Measurements from ENCODE around the gene FAM149A.
A peak's percentile ranks its signal among the peaks of the same experiment; 100 is the strongest.

The FAM149A gene

DNA sequence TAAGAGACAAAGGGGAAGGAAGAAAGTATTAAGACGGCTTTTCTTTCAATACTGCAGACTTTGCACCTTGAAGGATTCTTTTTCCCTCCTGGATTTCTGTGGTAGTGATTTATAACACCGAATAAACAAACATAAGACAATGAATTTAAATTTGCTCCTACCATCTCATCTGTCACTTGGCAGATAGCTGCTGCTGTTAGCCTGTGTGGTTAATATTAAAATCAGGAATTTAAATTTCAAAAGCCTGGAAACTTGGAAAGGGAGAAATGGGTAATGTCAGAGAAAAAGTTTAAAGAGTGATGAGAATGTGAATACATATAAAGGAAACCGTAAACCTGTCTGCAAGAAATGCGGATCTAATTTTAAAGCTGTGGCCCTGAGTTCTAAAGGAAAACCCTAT, 3.4 kb downstream of the FAM149A start:
- DNase-seq: no peak

DNA sequence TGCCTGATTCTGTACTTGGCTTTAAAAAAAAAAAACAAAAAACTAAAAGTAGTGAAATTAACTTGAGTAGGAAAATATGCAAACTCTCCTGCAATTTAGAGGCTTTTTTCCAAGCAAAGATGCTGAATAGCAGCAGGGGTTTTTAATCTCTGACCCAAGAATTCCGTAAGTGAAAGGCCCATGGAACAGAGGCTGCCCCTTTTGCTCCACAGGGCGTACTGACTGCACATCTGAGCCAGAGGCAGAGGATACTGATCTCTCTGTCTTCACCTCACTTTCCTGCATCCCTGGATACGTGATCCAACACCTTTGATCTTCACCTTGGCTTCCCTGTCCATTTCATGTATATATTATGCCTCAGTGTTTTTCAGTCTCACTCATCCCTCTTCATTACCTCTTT, 3.9 kb downstream of the FAM149A start:
- no peak for DNase-seq

DNA sequence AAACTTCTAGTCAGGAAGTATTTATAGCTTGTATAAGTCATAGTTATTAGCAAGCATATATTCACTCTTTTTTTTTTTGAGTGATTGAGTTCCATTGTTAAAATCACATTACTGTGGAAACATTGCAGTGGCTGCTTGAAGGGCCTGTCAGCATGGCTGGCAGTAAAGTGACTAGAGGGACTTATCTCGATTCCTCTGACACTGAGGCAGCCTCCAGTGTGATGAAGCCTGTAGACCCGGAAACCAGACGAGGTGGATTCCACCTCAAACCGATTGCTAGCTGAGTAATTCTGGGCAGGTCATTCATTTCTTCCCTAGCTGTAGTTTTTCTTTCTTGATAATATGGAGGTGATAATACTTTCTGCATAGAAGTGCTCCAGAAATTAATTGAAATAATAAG, 4.7 kb downstream of the FAM149A start:
- DNase-seq: no peak

DNA sequence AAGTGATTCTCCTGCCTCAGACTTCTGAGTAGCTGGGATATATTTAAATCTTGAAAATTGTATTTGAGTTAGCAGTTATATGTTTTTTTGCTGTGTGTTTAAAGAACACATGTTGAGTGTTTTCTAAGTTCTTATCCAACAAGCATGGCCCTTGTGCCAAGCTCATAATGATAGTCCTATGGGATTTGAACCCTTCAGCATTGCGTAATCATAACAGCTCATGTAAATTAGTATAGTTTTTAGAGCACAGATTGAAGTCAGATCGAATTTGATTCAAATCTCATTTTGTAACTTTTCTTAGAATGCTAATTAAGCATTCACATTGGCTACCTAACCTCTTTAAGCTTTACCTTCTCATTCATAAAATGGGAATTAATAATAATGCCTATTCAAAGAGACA, 12.2 kb downstream of the FAM149A start:
- DNase-seq: no peak

DNA sequence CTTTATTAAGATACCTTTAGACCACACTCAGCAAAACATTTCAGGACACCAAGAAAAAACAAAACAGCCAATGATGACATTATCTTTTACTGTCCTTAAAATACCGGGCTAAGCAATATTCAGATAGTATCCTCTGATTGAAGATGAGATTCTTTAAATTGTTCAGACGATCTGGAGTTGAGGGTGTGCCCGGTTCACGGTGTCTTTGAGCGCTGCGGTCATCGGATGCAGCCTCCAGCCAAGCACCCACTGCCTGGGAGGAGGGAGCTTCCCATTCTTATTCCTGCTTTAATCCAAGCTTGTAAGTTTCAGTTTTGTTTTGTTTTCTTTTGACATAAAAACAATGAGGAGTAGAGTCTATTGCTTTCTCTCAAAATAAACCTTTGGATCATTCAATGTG, 14.1 kb downstream of the FAM149A start:
- no peak for DNase-seq

DNA sequence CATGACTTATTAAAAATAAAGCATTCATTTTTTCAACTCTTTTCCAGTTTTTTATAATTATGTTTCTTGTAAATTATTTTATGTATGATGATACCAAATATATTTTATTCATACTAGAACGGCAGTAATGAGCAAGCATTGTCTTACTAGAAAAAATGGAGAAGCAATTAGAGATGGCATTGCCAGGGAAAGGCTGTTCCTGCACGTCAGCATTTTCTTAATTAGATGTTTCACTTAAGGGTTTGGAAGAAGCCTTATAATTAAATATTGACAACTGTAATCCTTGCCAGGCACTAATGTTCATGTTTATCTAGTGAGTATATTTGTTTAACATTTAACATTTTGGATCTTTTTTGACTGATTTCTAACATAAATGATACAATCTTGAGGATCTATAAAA, 16.6 kb downstream of the FAM149A start:
- DNase-seq: peak; percentile 39

DNA sequence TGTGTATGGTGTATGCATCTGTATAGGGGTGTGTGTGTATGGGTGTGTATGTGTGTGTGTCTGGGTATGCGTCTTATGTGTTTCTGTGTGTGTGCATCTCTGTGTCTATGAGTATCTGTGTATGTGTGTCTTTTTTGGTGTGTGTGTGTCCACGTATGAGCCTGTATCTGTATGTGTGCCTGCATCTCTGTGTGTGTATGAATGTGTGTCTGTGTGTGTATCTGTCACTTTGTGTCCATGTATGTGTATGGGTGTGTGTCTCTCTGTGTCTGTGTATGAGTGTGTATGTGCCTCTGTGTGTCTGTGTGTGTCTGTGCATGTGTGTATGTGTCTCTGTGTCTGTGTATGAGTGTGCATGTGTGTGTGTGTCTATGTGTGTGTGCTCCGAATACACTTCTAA, 24.3 kb downstream of the FAM149A start:
- DNase-seq: no peak

DNA sequence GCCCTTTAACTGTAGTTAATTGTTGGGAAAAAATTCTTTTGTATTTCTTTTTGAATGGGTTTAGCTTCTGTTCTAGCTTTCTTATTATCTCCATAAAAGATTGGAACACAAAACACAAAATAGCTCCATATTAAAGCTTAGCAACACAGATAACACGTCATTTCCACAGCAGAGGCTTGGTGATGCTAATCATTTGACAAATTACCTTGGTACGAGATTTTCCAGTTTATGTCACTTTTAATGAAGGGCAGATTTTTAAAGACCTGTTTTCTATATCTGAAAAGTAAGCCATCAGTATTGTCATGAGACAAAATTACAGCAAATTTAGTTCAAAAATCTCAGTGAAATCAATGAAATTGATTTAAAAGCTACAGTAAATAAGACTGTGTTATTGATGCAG, 27.4 kb downstream of the FAM149A start:
- DNase-seq: no peak

DNA sequence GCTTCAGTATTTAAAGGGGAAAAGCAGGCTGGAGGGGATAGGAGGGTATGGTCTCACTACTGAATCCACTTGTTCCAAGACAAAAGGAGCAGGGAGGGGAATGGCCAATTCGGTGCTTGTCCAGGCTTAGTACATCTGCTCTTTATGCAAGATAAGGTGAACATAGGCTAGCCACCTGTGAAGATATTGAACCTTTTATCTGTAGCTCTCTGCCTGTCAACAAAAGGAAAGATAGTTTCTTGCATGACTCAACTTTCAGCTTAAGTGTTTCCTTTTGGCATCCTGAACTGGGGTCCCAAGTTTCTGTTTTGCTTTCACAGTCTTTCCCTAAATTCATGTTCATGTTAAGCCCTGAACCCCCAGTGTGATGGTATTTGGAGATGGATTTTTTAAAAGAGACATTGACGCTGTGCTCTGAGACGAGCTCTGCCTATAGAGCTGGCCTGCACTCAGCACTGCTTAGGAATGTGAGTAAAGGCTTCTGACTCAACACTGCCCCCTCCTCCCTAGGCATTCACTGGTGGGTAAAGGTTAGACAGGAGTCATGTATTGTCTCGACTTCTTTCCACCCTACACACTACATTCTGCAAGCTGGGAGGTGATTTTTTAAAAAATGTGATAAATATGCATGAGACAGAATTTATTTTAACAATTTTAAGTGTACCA, 28.2 kb downstream of the FAM149A start:
- DNase-seq: no peak

DNA sequence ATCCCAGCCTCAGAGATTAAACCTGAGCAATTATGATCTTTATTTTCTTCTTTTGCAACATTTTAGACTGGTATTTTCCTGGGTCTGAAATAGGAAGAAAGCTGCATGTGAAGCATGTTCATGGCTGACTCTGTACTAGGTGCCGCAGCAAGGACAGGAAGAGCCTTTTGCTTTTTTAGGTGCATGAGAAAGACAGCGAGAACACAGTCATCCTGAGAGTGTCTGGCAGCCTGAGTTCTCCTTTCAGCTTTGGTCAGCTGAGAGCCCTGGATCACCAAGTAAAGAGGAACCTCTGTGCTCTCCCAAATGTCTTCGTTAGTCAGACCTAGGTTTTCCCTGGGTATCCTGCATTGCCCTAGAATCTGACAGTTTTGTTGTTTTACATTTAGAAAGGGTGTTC, 29.8 kb downstream of the FAM149A start:
- no peak for DNase-seq

DNA sequence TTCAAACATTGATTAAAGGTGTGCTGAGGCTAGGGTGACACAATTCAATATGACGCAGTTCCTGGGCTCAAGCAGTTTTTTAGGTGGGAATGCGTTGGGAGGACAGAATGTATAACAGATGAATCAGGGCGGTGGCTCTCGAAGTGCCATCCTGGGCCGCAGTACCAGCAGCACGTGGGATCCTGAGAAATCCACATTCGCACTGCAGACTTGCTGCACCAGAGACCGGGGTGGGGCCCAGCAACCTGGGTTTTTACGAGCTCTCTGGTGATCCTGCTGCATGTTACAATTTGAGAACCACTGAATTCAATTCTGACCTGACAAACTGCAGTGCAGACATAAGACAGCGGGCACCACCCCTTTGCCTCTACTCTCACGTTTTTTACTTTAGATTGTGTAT, 30.4 kb downstream of the FAM149A start:
- DNase-seq: no peak

DNA sequence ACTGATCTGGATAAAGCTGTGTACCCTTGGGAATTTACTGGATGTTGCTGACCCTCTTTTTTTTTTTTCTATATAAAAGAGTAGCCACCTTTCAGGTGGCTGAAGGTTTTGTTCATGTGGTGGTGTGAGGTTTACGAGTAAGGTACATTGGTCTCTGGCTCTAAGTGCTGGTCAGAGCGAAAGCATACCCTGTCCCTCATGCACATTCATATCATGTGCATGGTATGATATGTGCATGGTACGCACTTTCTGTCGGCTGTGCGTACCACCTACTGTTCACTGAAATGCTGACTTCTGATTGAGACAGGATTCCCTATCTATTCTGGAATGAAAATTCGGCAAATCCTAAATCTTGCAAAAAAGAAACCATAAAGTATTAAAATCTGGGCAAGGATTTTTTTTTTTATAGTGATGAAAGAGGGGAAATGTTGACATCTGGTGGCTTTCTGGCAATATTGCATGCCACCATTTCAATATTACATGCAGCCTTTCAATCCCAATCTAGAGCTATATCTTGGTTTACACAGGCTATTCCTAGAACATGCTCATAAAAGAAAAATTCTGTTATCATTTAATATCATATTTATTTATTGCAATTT, 32.8 kb downstream of the FAM149A start:
- DNase-seq: no peak

DNA sequence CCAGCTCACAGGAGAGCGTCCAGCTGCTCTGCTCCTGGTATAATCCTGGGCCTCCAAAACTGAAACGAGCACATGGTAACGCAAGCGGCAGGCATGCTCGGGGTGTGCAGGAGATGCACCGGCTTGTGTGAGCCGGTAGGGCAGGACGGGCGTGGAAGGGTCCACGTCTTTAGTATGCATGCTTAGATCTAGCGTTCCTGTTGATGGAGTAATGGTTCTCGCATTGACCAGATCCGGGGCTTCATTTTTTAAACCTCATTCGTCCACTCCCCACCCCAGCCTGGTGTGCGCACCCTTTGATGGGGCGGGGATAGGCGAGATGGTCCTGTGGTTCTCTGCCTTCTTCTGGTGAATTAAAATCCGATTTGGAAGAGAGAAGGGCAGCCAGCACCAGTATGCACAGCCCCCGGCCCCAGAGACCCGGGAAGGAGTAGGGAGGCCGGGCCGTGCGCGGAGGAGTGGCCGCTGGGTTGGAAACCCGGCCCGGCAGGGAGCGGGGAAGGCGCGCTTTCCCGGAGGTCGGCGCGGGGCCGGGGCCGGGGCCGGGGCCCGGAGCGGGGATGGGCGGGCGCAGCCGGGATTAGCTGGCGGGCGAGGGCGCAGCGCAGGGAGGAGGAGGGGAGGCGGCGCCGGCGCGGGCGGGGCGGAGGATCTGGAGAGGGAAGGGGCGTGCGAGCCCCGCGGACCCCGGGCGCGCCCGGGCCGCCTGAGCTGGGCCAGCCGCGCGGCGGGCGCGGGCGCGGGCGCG, 39.9 kb downstream of the FAM149A start:
- DNase-seq: peak; percentile 16

DNA sequence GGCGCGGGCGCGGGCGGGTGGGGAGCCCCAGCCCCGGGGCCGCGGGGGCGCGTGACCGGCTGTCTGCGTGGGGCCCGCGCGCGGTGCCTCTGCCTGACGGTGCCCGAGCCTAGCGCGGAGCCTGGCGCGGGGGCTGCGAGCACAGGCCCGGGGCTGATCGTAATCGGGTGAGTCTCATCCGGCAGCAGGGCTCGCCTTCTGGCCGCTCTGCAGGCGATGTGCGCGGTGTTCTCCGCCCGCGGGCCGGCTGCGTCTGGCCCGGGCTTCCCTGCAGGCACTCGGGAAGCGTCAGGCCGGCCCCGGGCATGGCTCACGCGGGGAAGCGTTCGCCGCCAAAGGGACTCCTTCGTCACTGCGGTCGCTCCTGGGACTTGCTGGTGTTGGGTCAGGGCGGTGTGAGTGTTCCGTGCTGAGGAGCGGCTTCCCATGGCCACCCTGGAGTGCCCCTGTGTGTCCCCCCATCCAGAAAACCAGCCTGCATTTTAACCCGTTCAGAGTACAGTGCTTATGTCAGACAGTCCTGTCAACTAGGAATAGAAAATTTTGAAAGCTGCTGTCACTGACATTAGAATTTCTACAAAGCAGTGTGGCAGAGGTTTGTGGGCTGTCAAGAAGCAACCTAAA, 40.6 kb downstream of the FAM149A start:
- no peak for DNase-seq

DNA sequence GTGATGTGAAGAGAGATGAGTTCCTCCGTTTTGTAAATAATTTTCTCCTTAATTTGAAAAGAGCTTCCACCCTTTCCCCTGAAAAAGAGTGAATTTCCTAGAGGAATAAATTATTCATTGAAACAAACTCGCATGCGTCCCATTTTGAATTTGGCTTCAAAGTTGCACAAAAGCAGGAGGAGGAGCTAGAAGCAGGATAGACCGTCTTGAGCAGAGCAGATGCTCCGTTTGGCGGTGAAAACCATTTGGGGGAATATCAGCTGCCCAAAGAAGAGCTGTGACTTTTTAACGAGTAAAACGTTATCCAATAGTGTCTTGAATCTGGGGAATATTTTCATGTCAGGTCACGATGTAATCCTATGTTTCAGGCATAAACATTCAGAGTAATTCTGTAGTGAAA, 42.0 kb downstream of the FAM149A start:
- DNase-seq: no peak

DNA sequence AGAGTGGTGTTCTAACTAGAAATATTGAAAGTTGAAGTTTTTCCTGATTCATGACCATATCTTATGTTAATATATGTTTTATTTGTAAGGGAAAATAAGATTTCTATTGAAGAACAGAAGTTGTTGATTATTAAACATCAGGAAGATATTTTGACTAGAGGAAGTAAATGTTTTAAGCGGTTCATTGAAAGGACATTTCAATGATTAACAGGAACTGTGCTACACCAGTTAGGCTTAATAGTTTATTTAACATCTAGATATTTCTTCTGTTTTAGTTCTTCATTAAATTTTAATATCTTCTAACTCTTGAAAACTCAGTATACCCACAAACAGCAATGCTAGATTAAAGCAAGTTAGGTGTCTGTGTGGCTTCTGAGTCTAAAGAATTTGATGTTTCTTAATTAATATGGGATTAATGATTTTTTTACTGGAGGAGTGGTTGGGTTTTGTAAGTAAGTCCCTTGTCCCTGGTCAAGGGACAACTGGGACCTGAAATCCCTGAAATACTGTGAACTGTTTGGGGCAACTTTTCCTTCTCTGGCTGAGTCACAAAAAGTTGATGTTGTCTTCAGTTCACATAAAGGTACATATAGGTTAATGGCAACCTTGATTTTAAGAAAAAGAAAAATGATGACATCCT, 44.0 kb downstream of the FAM149A start:
- no peak for DNase-seq

DNA sequence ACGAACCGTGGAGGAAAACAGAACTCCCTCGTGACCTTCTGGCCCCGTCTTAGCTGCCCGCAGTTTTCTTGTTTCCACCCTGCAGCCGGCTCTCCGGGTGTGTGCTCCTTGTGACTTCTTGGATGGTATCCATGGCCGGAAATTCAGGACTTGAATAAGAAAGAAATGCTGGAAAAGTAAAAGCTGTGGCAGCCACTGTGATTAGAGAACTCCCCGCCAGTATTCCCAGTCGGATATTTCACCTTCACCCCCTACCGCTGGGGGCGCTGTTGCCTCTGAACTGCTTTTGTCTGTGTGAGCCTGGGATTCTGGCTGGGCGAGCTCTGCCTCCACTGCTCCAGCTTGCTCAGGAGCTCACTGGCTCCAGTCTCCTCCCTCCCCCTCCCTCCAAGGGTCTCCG, 45.4 kb downstream of the FAM149A start:
- DNase-seq: no peak

DNA sequence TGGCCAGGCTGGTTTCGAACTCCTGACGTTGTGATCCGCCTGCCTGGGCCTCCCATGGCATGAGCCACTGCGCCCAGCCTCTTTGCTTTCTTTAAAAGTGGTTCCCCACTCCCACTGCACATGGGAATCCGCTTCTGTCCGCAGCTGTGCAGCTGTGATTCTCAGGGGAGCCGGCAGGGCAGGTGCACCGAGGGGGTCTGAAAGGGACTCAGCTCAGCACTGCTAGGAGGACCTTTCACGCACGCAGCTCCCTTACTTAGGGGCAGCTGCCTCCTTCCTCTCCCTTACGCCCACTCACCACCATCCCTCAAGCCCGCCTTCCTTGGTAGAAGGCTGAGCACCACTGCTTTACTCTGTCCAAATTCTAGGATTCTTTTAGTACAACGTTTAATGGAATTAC, 46.4 kb downstream of the FAM149A start:
- DNase-seq: no peak

DNA sequence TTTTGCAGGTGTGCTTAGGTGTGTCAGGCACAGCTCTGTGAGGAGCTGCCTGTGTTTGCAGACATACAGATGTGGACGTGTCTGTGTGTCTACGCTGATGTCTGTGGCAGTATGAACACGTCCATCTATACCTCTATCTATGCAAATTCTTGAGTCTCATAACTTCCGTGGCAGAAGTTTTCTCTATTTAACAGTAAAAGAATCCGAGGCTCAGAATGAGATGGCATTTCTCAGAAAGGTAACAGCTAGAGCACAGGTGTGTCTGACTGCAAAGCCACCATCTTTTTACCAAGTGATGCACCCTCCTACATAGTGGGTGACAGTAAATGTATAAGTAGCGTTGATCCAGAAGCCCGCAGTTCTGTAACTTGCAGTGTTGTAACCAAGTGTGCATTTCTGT, 47.0 kb downstream of the FAM149A start:
- DNase-seq: no peak

DNA sequence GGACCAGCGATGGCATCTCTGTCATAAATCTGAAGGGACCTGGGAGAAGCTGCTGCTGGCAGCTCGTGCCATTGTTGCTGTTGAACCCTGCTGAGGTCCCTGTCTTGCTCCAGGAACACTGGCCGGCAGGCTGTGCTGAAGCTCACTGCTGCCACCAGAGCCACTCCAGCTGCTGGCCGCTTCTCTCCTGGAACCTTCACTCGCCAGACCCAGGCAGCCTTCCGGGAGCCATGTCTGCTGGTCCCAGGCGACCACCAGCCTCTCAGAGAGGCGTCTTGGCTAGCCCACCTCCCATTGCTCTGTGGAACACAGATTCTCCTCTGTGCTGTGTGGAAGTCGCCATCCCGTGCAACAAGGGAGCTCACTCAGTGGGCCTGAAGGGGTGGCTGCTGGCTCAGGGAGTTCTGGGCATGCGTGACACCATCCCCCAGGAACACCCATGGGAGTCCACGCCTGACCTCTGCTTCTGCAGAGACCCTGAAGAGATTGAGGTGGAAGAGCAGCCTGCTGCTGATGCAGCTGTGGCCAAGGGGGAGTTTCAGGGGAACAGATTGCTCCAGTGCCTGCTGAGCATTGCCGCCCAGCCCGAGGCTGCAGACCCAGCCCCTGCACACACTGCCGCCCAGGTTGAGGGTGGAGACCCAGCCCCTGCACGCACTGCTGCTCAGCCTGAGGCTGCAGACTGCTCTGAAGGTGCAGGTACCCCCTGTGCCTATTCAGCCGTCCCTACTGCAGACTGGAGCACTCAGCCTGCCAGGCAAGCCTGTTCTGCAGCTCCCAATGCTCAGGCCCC, 53.7 kb downstream of the FAM149A start:
- no peak for DNase-seq

DNA sequence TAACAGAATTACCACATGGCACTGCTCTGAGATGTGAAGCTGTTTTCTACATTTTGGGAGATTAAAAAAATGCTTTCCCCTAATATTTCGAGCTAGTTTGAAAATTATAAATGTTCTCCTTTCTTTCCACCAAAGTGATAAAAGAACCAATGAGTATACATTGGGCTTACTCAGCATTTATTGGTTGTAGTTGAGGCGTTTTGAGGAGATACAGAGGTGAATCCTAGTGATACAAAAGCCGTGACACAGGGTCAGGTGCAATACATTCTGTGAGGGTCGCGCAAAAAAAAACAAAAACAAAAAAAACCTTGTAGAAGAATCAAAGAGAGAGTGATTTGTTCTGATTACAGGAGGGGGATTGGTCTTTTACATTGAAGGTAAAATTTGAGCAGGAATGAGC, 54.5 kb downstream of the FAM149A start:
- DNase-seq: no peak

DNA sequence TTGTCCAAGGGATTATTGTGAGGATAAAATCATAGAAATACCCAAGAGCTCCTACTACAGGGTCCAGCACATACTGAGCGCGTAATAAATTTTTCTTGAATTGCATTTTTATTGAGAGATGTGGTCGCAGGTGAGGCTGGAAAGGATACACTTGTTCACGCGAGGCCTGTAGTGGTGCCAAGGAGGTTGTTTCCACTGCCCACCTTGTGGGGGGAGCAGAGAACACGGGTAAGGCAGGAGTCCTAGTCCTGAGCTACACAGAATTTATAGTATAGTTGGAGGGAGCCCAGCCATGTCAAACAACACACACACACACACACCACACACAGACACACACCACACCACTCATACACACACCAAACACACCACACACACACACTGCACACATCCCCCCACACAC, 55.1 kb downstream of the FAM149A start:
- DNase-seq: no peak

DNA sequence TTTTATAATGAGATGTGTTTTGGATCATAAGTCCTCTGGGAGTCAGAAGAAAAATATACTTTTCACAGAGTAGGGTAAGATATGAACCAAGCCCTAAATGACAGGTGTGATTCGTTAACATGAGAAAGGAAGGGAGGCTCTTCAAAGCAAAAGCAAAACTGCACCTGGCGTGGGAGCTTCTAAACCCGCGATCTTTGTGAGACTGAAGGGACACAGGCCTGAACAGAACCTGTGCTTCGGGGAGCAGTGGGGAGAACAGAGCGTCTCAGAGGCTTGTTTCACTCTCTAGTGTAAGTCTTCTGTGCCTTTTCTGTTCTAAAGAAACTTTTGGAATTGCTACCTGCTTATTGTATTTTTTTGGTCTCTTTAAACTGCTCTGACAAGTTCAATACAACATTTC, 56.6 kb downstream of the FAM149A start:
- peak; percentile 52 for DNase-seq

All from NCI-H1105 treated with DMSO at 0.1 percent for 48 hours (cell line).